Endodermal cell (in vitro differentiated cells): ENCODE data around the gene BAIAP2L2. TPM values are rescaled to one million over a fixed set of nuclear protein-coding genes. Genes with fewer than 3 reads are reported as not detected.
"Not testable (repeated sequence)": the region's sequence is repeated elsewhere in the genome, so short reads cannot be mapped to it uniquely, and the experiment has no call there.

ENCODE experiments used
- DNase-seq: peaks from one replicate; pipeline ENCODE4 v3.0.0-alpha.2; 2017
- H3K27ac ChIP-seq: 2 replicates; pipeline ENCODE4 v1.5.1; 2013; ENCODE audit warnings: mild to moderate bottlenecking, low read depth, low read length, moderate library complexity
- H3K27me3 ChIP-seq: 2 replicates; pipeline ENCODE4 v1.6.1; 2013; ENCODE audit warnings: mild to moderate bottlenecking, low read length, moderate library complexity; ENCODE audit not compliant: insufficient read depth, control insufficient read depth, poor library complexity, severe bottlenecking
- H3K36me3 ChIP-seq: 2 replicates; pipeline ENCODE4 v1.7.0; 2013; ENCODE audit warnings: mild to moderate bottlenecking, low read length, moderate library complexity; ENCODE audit not compliant: control insufficient read depth, insufficient read depth
- H3K4me1 ChIP-seq: one replicate; pipeline ENCODE4 v1.7.0; 2013; ENCODE audit warnings: low read length; ENCODE audit not compliant: control insufficient read depth, insufficient read depth
- H3K4me3 ChIP-seq: 2 replicates; pipeline ENCODE4 v1.5.1; 2013; ENCODE audit warnings: mild to moderate bottlenecking, low read length, moderate library complexity
- H3K9ac ChIP-seq: 2 replicates; pipeline ENCODE4 v1.6.1; 2013; ENCODE audit warnings: mild to moderate bottlenecking, low read length, moderate library complexity; ENCODE audit not compliant: poor library complexity, severe bottlenecking; ENCODE audit errors: extremely low read depth
- H3K9me3 ChIP-seq: 2 replicates; pipeline ENCODE4 v1.6.1; 2013; ENCODE audit warnings: mild to moderate bottlenecking, low read length, moderate library complexity; ENCODE audit not compliant: control insufficient read depth
- H3K27ac Mint-ChIP-seq: 2 replicates; pipeline ENCODE4 v1.8.0; 2020; ENCODE audit warnings: mixed read lengths
- H3K27me3 Mint-ChIP-seq: 2 replicates; pipeline ENCODE4 v1.8.0; 2021; ENCODE audit warnings: mild to moderate bottlenecking, mixed read lengths; ENCODE audit not compliant: insufficient read depth
- H3K36me3 Mint-ChIP-seq: 2 replicates; pipeline ENCODE4 v1.8.0; 2020; ENCODE audit warnings: low read depth, mixed read lengths
- H3K4me1 Mint-ChIP-seq: 2 replicates; pipeline ENCODE4 v1.8.0; 2020; ENCODE audit warnings: mixed read lengths
- H3K4me3 Mint-ChIP-seq: 2 replicates; pipeline ENCODE4 v1.8.0; 2020; ENCODE audit warnings: mild to moderate bottlenecking, moderate library complexity, mixed read lengths
- H3K9me3 Mint-ChIP-seq: 2 replicates; pipeline ENCODE4 v1.8.0; 2020; ENCODE audit warnings: mild to moderate bottlenecking, mixed read lengths
- CTCF ChIP-seq: fragments of 200-600 bp; sonication (generic); conservative IDR thresholded peaks from 2 replicates; pipeline ENCODE4 v1.5.0; 2021; ENCODE audit warnings: antibody characterized with exemption, mild to moderate bottlenecking
- WGBS, 2 experiments: methylation state at CpG; one replicate each; pipeline versions ENCODE4 v1.1.5 to v1.1.7; 2013; ENCODE audit warnings: missing lambda C conversion rate in 2 of 2, mixed read lengths in 1 of 2; ENCODE audit not compliant: insufficient coverage in 1 of 2, insufficient read length in 1 of 2; 5-methylcytosine and 5-hydroxymethylcytosine counted together
- long read RNA-seq, 4 experiments: library from polyadenylated mRNA in 2 of 4; library from RNA in 1 of 4; library from capped mRNA in 1 of 4; stranded (forward) in 3 of 4; unstranded in 1 of 4; transcript quantifications; one replicate each; pipeline ENCODE4 v2.0.0, GENCODE V29; 2020 to 2021; ENCODE audit warnings: inconsistent platforms in 1 of 4
- polyA plus RNA-seq, 2 experiments: library from polyadenylated mRNA; stranded (reverse); fragments of 50-300 nt; gene quantifications; one replicate each; pipeline ENCODE4 v1.2.3, GENCODE V29; 2013
- total RNA-seq, 2 donors: library from RNA; stranded (reverse); fragmentation: NEBNext Ultra II Directional in 1 of 2; extraction: Animal tissue kit (Norgen Biotek cat#: 25700) in 1 of 2; gene quantifications; 2 replicates in 1 of 2; 3 replicates in 1 of 2; pipeline ENCODE4 v1.2.1, GENCODE V29; 2021

The BAIAP2L2 gene
- 1 to 10 TPM; 1.4 to 3.7 TPM for total RNA-seq
- polyA plus RNA-seq (2013, experiment 1 of 2) = 2.7 TPM
- 1.9 TPM for polyA plus RNA-seq (2013, experiment 2 of 2)
- long read RNA-seq, experiment 1, partial matches to known transcripts = 2 of 3 reads
- long read RNA-seq, experiment 1, other reads (novel, unspliced or antisense) = 1 of 3 reads
- long read RNA-seq, experiment 2, partial matches to known transcripts = 0 of 3 reads
- long read RNA-seq, experiment 2, other reads (novel, unspliced or antisense) = 3 of 3 reads
- long read RNA-seq, experiment 3 = 0 reads
- long read RNA-seq, experiment 4 = 0 reads

GRCh38 chr22:38110008-38110862, at the start of gene BAIAP2L2:
TSS of gene BAIAP2L2 (minus strand) at chr22:38110684. CDS start at chr22:38110525, 159 bp downstream.
- H3K27me3 ChIP-seq = peaks cover 4% of the 10 kb centered on the region
- 88 to 92% methylated on average over 14 to 19 of the region's 19 CpGs for WGBS, 2 experiments
- H3K4me1 ChIP-seq = no peaks in the 10 kb centered on the region
- Mint-ChIP-seq H3K9me3 (no peaks in the 10 kb centered on the region), H3K27me3 (no peaks in the 10 kb centered on the region), H3K4me1 (peaks cover 6% of the 10 kb centered on the region), H3K4me3 (no peak within 1 kb of the TSS), H3K27ac (peak within 1 kb of the TSS; percentile 58), H3K36me3 (peaks cover 2% of the 10 kb centered on the region)
- no peaks in the 10 kb centered on the region for H3K36me3 ChIP-seq
- H3K9ac ChIP-seq = no peak within 1 kb of the TSS
- TF ChIP-seq CTCF = no peak
- DNase-seq = no peak
- H3K4me3 ChIP-seq = no peak within 1 kb of the TSS
- H3K9me3 ChIP-seq = no peaks in the 10 kb centered on the region
- no peak within 1 kb of the TSS for H3K27ac ChIP-seq

- H3K9ac ChIP-seq = no peak overlapping the region
- H3K36me3 Mint-ChIP-seq = peaks cover 4% of the 10 kb centered on the region
- H3K4me3 ChIP-seq = no peak overlapping the region
- peaks cover 8% of the 10 kb centered on the region for H3K4me1 ChIP-seq
- no peak overlapping the region for H3K27ac Mint-ChIP-seq
- TF ChIP-seq CTCF = no peak
- no peak for DNase-seq
- no peaks in the 10 kb centered on the region for H3K27me3 ChIP-seq
- H3K27me3 Mint-ChIP-seq = no peaks in the 10 kb centered on the region
- H3K9me3 Mint-ChIP-seq = no peaks in the 10 kb centered on the region
- H3K4me1 Mint-ChIP-seq = peaks cover 20% of the 10 kb centered on the region
- 90 to 100% methylated on average over 1 of the region's 1 CpG for WGBS, 2 experiments
- no peak overlapping the region for H3K4me3 Mint-ChIP-seq
- H3K9me3 ChIP-seq = no peaks in the 10 kb centered on the region
- no peak overlapping the region for H3K27ac ChIP-seq
- no peaks in the 10 kb centered on the region for H3K36me3 ChIP-seq
Observed at GRCh38 chr22:38155703-38156102, 45.2 kb upstream of the BAIAP2L2 start.

- 73 to 100% methylated on average over 1 of the region's 1 CpG for WGBS, 2 experiments
- not testable (repeated sequence) for H3K9me3 Mint-ChIP-seq, H3K27ac ChIP-seq, H3K36me3 ChIP-seq, H3K9me3 ChIP-seq, H3K4me3 Mint-ChIP-seq, H3K9ac ChIP-seq, H3K4me3 ChIP-seq, H3K27me3 ChIP-seq, H3K27me3 Mint-ChIP-seq, DNase-seq, H3K36me3 Mint-ChIP-seq
- Mint-ChIP-seq H3K27ac (peak overlapping the region; percentile 11), H3K4me1 (peaks cover 26% of the 10 kb centered on the region)
- peaks cover 13% of the 10 kb centered on the region for H3K4me1 ChIP-seq
Observed at GRCh38 chr22:38154563-38154915, 44.1 kb upstream of the BAIAP2L2 start.
